Smooth muscle cell (in vitro differentiated cells): ENCODE measurements around the gene MYCBP2. TPM values are rescaled to one million over a fixed set of nuclear protein-coding genes. Genes with fewer than 3 reads are reported as not detected.

ENCODE experiments used
- DNase-seq: peaks from one replicate; lab custom pipeline; 2025; ENCODE audit not compliant: unreplicated experiment; lab: John Stamatoyannopoulos, UW
- H2AFZ ChIP-seq: fragments of 200-600 bp; sonication (generic); 2 replicates; pipeline ENCODE4 v1.6.0; 2016; ENCODE audit warnings: antibody characterized with exemption, low read depth, mild to moderate bottlenecking
- H3F3A ChIP-seq: fragments of 200-600 bp; sonication (generic); 2 replicates; pipeline ENCODE4 v1.6.0; 2017; ENCODE audit warnings: antibody characterized with exemption, low read depth
- H3K27ac ChIP-seq: fragments of 200-600 bp; sonication (generic); 2 replicates; pipeline ENCODE4 v1.5.1; 2016; ENCODE audit warnings: low read depth, mild to moderate bottlenecking
- H3K27me3 ChIP-seq: fragments of 200-600 bp; sonication (generic); 2 replicates; pipeline ENCODE4 v1.6.1; 2016; ENCODE audit warnings: low read depth, mild to moderate bottlenecking
- H3K36me3 ChIP-seq: fragments of 200-600 bp; sonication (generic); 2 replicates; pipeline ENCODE4 v1.5.1; 2016; ENCODE audit warnings: low read depth
- H3K4me1 ChIP-seq: fragments of 200-600 bp; sonication (generic); 2 replicates; pipeline ENCODE4 v1.5.1; 2016; ENCODE audit warnings: low read depth
- H3K4me2 ChIP-seq: fragments of 200-600 bp; sonication (generic); 2 replicates; pipeline ENCODE4 v1.6.0; 2016; ENCODE audit warnings: mild to moderate bottlenecking
- H3K4me3 ChIP-seq: fragments of 200-600 bp; sonication (generic); 2 replicates; pipeline ENCODE4 v1.5.1; 2016; ENCODE audit warnings: mild to moderate bottlenecking
- H3K79me2 ChIP-seq: fragments of 200-600 bp; sonication (generic); 2 replicates; pipeline ENCODE4 v1.6.0; 2016; ENCODE audit warnings: low read depth, mild to moderate bottlenecking
- H3K9ac ChIP-seq: fragments of 200-600 bp; sonication (generic); 2 replicates; pipeline ENCODE4 v1.6.0; 2016; ENCODE audit warnings: low read depth
- H3K9me3 ChIP-seq: fragments of 200-600 bp; sonication (generic); replicated peaks from 2 replicates; pipeline ENCODE4 v1.5.1; 2016; ENCODE audit warnings: low read depth
- H4K20me1 ChIP-seq: fragments of 200-600 bp; sonication (generic); 2 replicates; pipeline ENCODE4 v1.6.0; 2016; ENCODE audit warnings: low read depth
- WGBS: methylation state at CpG from one replicate; pipeline ENCODE4 v1.1.7; 2016; ENCODE audit warnings: low lambda C conversion rate; 5-methylcytosine and 5-hydroxymethylcytosine counted together
- polyA plus RNA-seq: library from polyadenylated mRNA; unstranded; fragments of >200 nt; fragmentation: Nextera tagmentation; extraction: Ambion mirVana; gene quantifications from 2 replicates; pipeline ENCODE4 v1.2.1, GENCODE V29; 2016
- total RNA-seq: library from RNA; depleted of rRNA; stranded (reverse); fragments of >200 nt; gene quantifications from 2 replicates; pipeline ENCODE4 v1.2.3, GENCODE V29; 2014
- TF ChIP-seq, protein P1 (sequence below): fragments of 200-600 bp; sonication (generic); IDR thresholded peaks from 2 replicates; pipeline ENCODE4 v1.5.1; 2017; ENCODE audit warnings: borderline replicate concordance, mild to moderate bottlenecking, antibody characterized with exemption; ENCODE audit not compliant: insufficient read depth, poor library complexity, severe bottlenecking

Gene MYCBP2
- total and polyA plus RNA-seq, 2 experiments from 2014 or later = 20.1 to 61.0 TPM

DNA sequence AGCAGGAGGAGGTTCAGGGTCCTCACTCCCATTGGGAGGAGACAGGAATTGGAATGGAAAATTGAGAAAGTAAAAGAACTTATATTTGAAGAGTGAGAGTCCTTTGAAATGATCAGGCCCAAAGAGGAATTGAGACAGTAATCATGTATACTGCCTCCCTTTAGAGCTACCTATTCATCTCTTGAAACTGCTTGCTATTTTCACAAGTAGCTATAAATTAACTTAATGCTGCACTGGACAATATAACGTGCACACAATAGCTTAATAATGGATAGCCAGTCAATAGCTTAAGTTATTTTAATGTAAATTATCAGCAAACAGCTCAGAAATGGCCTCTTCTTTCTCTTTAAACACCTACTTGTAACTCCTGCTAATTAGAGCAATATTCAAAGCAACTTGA is 46.6 kb upstream of the MYCBP2 start:
- Histone ChIP-seq H3F3A (no peaks in the 10 kb centered on the region), H3K4me2 (no peak overlapping the region), H3K9ac (no peak overlapping the region), H3K9me3 (no peaks in the 10 kb centered on the region), H3K36me3 (no peaks in the 10 kb centered on the region), H3K4me3 (no peak overlapping the region), H2AFZ (no peak overlapping the region), H4K20me1 (no peaks in the 10 kb centered on the region), H3K79me2 (no peaks in the 10 kb centered on the region), H3K27me3 (no peaks in the 10 kb centered on the region), H3K27ac (no peak overlapping the region), H3K4me1 (no peaks in the 10 kb centered on the region)
- no peak for DNase-seq
- TF ChIP-seq, protein P1, sequence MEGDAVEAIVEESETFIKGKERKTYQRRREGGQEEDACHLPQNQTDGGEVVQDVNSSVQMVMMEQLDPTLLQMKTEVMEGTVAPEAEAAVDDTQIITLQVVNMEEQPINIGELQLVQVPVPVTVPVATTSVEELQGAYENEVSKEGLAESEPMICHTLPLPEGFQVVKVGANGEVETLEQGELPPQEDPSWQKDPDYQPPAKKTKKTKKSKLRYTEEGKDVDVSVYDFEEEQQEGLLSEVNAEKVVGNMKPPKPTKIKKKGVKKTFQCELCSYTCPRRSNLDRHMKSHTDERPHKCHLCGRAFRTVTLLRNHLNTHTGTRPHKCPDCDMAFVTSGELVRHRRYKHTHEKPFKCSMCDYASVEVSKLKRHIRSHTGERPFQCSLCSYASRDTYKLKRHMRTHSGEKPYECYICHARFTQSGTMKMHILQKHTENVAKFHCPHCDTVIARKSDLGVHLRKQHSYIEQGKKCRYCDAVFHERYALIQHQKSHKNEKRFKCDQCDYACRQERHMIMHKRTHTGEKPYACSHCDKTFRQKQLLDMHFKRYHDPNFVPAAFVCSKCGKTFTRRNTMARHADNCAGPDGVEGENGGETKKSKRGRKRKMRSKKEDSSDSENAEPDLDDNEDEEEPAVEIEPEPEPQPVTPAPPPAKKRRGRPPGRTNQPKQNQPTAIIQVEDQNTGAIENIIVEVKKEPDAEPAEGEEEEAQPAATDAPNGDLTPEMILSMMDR = no peak
- 77% methylated on average over 1 of the region's 1 CpG for whole genome bisulfite sequencing

DNA sequence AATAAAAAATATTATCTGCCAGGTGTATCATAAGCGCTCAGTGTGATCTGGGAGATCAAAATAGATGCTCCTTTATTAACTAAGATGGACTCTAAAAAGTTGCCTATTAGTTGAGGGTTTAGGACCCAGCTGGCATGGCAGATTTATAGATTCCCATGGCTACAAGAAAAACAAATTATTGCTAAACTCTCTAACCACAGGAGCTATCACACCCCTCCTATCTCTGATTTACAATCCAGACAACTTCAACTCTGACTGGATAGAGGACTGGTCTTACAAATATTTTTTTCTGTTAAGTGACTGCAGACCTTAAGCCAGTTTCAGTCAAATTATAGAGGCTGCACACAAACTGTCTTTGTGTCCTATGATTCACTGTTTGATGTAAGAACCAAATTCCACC is 45.4 kb upstream of the MYCBP2 start:
- TF ChIP-seq, protein P1 = no peak
- Histone ChIP-seq H2AFZ (no peak overlapping the region), H4K20me1 (no peaks in the 10 kb centered on the region), H3K4me2 (no peak overlapping the region), H3K9ac (no peak overlapping the region), H3F3A (no peaks in the 10 kb centered on the region), H3K27ac (no peak overlapping the region), H3K36me3 (no peaks in the 10 kb centered on the region), H3K4me3 (no peak overlapping the region), H3K79me2 (no peaks in the 10 kb centered on the region), H3K27me3 (no peaks in the 10 kb centered on the region), H3K4me1 (no peaks in the 10 kb centered on the region), H3K9me3 (no peaks in the 10 kb centered on the region)
- DNase-seq = no peak
- 100% methylated on average over 1 of the region's 1 CpG for WGBS

DNA sequence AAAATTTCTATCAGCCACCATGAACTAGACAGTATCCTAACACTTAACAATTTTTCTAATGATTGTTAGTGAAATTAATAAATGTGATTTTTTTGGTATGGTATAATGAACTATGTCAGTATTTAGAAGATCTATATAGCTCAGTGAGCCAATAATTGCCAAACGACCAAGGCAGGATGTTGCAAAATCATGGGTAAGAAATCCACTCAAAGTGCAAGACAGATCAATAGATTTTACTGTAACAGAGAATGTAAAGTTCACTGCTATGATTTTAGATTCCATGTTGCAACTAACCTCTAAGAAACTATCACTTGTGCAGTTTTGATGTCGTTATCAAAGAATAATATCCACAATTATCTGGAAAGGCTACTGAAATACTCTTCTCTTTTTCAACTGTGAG is 44.0 kb upstream of the MYCBP2 start:
- Histone ChIP-seq H3K4me2 (no peak overlapping the region), H2AFZ (no peak overlapping the region), H3K36me3 (no peaks in the 10 kb centered on the region), H3K79me2 (no peaks in the 10 kb centered on the region), H3K4me3 (no peak overlapping the region), H3K27ac (no peak overlapping the region), H3K27me3 (no peaks in the 10 kb centered on the region), H3K9ac (no peak overlapping the region), H3K9me3 (no peaks in the 10 kb centered on the region), H4K20me1 (no peaks in the 10 kb centered on the region), H3F3A (no peaks in the 10 kb centered on the region), H3K4me1 (no peaks in the 10 kb centered on the region)
- DNase-seq = no peak
- WGBS = 87% methylated on average over 2 of the region's 2 CpGs
- TF ChIP-seq, protein P1 = no peak

DNA sequence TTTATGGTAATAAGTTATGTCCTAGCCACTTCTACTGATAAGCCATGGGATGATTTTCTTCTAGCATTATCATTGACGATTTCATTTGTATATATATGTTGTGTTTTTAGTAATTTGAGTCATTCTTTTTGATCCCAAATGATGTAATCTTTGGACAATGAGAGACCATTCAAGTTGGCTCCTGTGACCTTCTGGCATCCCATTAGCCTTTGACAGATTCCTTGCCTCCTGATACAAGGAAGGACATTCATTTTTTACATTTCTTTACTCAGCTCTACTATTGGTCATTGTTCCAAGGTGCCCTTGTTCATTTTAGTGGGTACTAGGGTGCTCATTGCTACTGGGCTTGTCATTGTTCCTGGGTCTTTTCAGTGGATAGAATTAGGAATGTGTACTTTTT is 35.3 kb upstream of the MYCBP2 start:
- H3K36me3 ChIP-seq = no peaks in the 10 kb centered on the region
- no peaks in the 10 kb centered on the region for H3K9me3 ChIP-seq
- H3K27me3 ChIP-seq = no peaks in the 10 kb centered on the region
- H3K4me3 ChIP-seq = no peak overlapping the region
- no peak overlapping the region for H3K4me2 ChIP-seq
- no peaks in the 10 kb centered on the region for H3K79me2 ChIP-seq
- no peaks in the 10 kb centered on the region for H3F3A ChIP-seq
- no peaks in the 10 kb centered on the region for H4K20me1 ChIP-seq
- TF ChIP-seq, protein P1 = no peak
- no peak overlapping the region for H3K9ac ChIP-seq
- H2AFZ ChIP-seq = no peak overlapping the region
- no peak for DNase-seq
- H3K27ac ChIP-seq = no peak overlapping the region
- no peaks in the 10 kb centered on the region for H3K4me1 ChIP-seq
- WGBS = 89% methylated on average over 1 of the region's 1 CpG
